Hepatocyte (in vitro differentiated cells): ENCODE results near the gene WDR37.

ENCODE experiments used
- CTCF ChIP-seq: fragments of 200-600 bp; sonication (generic); IDR thresholded peaks from 2 replicates; pipeline ENCODE4 v1.5.1; 2016; ENCODE audit warnings: antibody characterized with exemption, mild to moderate bottlenecking; ENCODE audit not compliant: poor library complexity
- EZH2 ChIP-seq: fragments of 200-600 bp; sonication (generic); IDR thresholded peaks from 2 replicates; pipeline ENCODE4 v1.6.1; 2016; ENCODE audit warnings: antibody characterized with exemption, mild to moderate bottlenecking, borderline replicate concordance
- EZH2phosphoT487 ChIP-seq: fragments of 200-600 bp; sonication (generic); IDR thresholded peaks from one replicate; pipeline ENCODE4 v1.6.1; 2018; ENCODE audit warnings: antibody characterized with exemption, mild to moderate bottlenecking, low read depth, moderate library complexity; ENCODE audit not compliant: unreplicated experiment, severe bottlenecking

GRCh38 chr10:1130995-1131790 lies 75.0 kb downstream of the WDR37 start:
- TF ChIP-seq CTCF (no peak), EZH2 (no peak), EZH2phosphoT487 (no peak)
